ENCODE data around the gene TUBGCP4. TPM values are rescaled to one million over a fixed set of nuclear protein-coding genes. Genes with fewer than 3 reads are reported as not detected.

Gene TUBGCP4
- total RNA-seq, 4 donors from 2014 or later, result 11.8 to 17.5 (median 14.3) TPM

- DNase-seq (ENCODE audit: low spot score in 2 of 2), result no peak
- TF ChIP-seq POLR2A (IDR thresholded peaks at IDR 0.05) (no peak), EP300 (IDR thresholded peaks at IDR 0.05) (no peak)
- TF ChIP-seq, protein P1, sequence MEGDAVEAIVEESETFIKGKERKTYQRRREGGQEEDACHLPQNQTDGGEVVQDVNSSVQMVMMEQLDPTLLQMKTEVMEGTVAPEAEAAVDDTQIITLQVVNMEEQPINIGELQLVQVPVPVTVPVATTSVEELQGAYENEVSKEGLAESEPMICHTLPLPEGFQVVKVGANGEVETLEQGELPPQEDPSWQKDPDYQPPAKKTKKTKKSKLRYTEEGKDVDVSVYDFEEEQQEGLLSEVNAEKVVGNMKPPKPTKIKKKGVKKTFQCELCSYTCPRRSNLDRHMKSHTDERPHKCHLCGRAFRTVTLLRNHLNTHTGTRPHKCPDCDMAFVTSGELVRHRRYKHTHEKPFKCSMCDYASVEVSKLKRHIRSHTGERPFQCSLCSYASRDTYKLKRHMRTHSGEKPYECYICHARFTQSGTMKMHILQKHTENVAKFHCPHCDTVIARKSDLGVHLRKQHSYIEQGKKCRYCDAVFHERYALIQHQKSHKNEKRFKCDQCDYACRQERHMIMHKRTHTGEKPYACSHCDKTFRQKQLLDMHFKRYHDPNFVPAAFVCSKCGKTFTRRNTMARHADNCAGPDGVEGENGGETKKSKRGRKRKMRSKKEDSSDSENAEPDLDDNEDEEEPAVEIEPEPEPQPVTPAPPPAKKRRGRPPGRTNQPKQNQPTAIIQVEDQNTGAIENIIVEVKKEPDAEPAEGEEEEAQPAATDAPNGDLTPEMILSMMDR (IDR thresholded peaks at IDR 0.05), result no peak
- Histone ChIP-seq H3K36me3 (peaks cover 0 to 97% (median 16%) of the 10 kb centered on the region in 3 donors), H3K27ac (no peak overlapping the region), H3K4me3 (no peak overlapping the region), H3K4me1 (no peaks in the 10 kb centered on the region), H3K27me3 (no peaks in the 10 kb centered on the region), H3K9me3 (no peaks in the 10 kb centered on the region)
These were observed 43.3 kb downstream of the TUBGCP4 start for GRCh38 chr15:43414196-43414595.

DNA sequence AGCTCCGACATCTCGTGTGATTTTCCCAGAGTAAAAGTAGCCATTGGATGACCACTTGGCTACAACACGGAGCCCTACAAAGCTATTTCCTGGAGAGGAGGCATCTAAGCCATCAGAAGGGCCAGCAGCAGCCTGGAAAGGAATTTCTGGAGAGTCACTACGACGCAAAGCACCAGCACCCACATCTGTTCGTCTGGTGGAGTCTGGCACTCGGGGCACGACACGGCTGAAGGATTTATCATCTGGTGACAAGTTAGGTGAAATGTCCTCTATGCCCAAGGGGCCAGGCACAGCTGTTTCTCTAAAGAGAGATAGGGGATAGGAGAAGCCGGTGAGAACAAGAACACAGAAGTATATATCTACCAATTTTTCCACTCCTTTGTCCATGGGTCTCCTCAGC, 49.5 kb downstream of the TUBGCP4 start:
- H3K9me3 ChIP-seq, result no peaks in the 10 kb centered on the region
- WGBS, 2 donors, result 90% methylated on average over 10 of the region's 10 CpGs
- no peak overlapping the region for H3K27ac ChIP-seq
- peaks cover 0 to 97% (median 10%) of the 10 kb centered on the region in 3 donors for H3K36me3 ChIP-seq
- H3K4me1 ChIP-seq, result no peaks in the 10 kb centered on the region
- DNase-seq (ENCODE audit: low spot score in 2 of 2), result no peak
- H3K4me3 ChIP-seq, result no peak overlapping the region
- TF ChIP-seq, protein P1 (IDR thresholded peaks at IDR 0.05), result no peak
- TF ChIP-seq EP300 (IDR thresholded peaks at IDR 0.05) (no peak), POLR2A (IDR thresholded peaks at IDR 0.05) (no peak)
- H3K27me3 ChIP-seq, result no peaks in the 10 kb centered on the region

DNA sequence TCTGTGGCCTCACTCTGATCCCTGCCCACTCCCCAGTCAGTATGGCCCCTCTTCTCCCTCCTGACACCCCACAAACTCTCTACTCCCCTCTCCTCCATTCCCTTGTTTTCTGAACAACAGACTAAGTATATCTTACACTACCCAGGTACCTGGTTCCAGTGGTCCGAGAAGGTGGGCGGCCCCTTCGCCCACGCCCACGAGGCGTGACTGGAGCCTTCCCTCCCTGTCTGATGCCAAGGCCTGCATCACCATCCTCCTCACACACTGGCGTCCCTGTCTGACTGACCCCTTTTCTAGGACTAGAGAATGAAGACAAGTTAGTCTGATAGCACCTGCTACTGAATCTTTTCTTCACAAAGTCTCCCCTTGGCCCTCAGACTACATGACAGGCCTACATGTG, 50.0 kb downstream of the TUBGCP4 start:
- DNase-seq (ENCODE audit: low spot score in 2 of 2), result no peak
- no peaks in the 10 kb centered on the region for H3K9me3 ChIP-seq
- H3K27ac ChIP-seq, result no peak overlapping the region
- WGBS, 2 donors, result 90 to 96% methylated on average over 7 of the region's 7 CpGs
- H3K4me1 ChIP-seq, result no peaks in the 10 kb centered on the region
- no peak overlapping the region for H3K4me3 ChIP-seq
- H3K27me3 ChIP-seq, result no peaks in the 10 kb centered on the region
- TF ChIP-seq, protein P1 (IDR thresholded peaks at IDR 0.05), result no peak
- TF ChIP-seq EP300 (IDR thresholded peaks at IDR 0.05) (no peak), POLR2A (IDR thresholded peaks at IDR 0.05) (no peak)
- peaks cover 0 to 97% (median 10%) of the 10 kb centered on the region in 3 donors for H3K36me3 ChIP-seq

DNA sequence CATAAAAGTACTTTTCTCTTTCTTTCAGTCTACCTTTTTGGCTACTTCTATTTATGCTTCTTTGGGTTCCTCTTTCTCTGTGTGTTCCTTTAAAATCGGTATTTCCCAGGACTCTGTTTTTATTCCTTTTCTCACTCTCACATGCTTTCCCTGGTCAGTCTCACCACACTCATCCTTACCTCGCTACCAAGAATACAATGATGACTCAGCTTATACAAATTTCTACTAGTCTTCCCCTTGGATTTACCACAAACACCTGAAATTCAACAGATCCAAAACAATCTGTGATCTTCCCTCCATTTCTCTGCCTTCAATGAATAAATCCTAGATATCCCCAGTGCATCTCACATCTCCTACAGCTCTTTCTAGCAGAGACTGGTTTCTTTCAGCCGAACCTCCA, 52.9 kb downstream of the TUBGCP4 start:
- no peak overlapping the region for H3K4me3 ChIP-seq
- no peaks in the 10 kb centered on the region for H3K27me3 ChIP-seq
- no peak overlapping the region for H3K27ac ChIP-seq
- H3K36me3 ChIP-seq, result peaks cover 0 to 94% (median 10%) of the 10 kb centered on the region in 3 donors
- no peak for DNase-seq (ENCODE audit: low spot score in 2 of 2)
- 93 to 94% methylated on average over 3 of the region's 3 CpGs for WGBS, 2 donors
- no peaks in the 10 kb centered on the region for H3K9me3 ChIP-seq
- TF ChIP-seq EP300 (IDR thresholded peaks at IDR 0.05) (no peak), POLR2A (IDR thresholded peaks at IDR 0.05) (no peak)
- TF ChIP-seq, protein P1 (IDR thresholded peaks at IDR 0.05), result no peak
- H3K4me1 ChIP-seq, result no peaks in the 10 kb centered on the region

GRCh38 chr15:43429687-43430086, 58.8 kb downstream of the TUBGCP4 start:
- Histone ChIP-seq H3K4me3 (no peak overlapping the region), H3K9me3 (no peaks in the 10 kb centered on the region), H3K36me3 (peaks cover 3 to 88% (median 7%) of the 10 kb centered on the region in 3 donors), H3K4me1 (no peaks in the 10 kb centered on the region), H3K27ac (no peak overlapping the region), H3K27me3 (no peaks in the 10 kb centered on the region)
- no peak for DNase-seq (ENCODE audit: low spot score in 2 of 2)
- WGBS, 2 donors, result 55 to 64% methylated on average over 3 of the region's 3 CpGs
- no peak for TF ChIP-seq EP300 (IDR thresholded peaks at IDR 0.05)

- no peak overlapping the region for H3K4me3 ChIP-seq
- TF ChIP-seq, protein P1 (IDR thresholded peaks at IDR 0.05), result no peak
- TF ChIP-seq POLR2A (IDR thresholded peaks at IDR 0.05) (no peak), EP300 (IDR thresholded peaks at IDR 0.05) (no peak)
- no peaks in the 10 kb centered on the region for H3K27me3 ChIP-seq
- DNase-seq (ENCODE audit: low spot score in 2 of 2), result no peak
- 88 to 93% methylated on average over 4 of the region's 4 CpGs for WGBS, 2 donors
- no peaks in the 10 kb centered on the region for H3K4me1 ChIP-seq
- no peak overlapping the region for H3K27ac ChIP-seq
- no peaks in the 10 kb centered on the region for H3K9me3 ChIP-seq
- peaks cover 7 to 83% (median 7%) of the 10 kb centered on the region in 3 donors for H3K36me3 ChIP-seq
These were observed 62.3 kb downstream of the TUBGCP4 start for GRCh38 chr15:43433165-43433564.
